Spleen (tissue), 11 donors: ENCODE measurements around the gene HCFC1R1. TPM values are rescaled to one million over a fixed set of nuclear protein-coding genes. Genes with fewer than 3 reads are reported as not detected.

Experiments
- DNase-seq: peaks from one replicate; pipeline ENCODE4 v3.0.0-alpha.2; 2020
- H3K27ac ChIP-seq, 8 donors: fragments of 200-600 bp; sonication (generic) in 7 of 8; 1 replicate in 4 of 8; 2 replicates in 4 of 8; pipeline versions ENCODE4 v1.5.0 to v1.8.0; 2016 to 2021; ENCODE audit warnings: inconsistent platforms in 4 of 8, mild to moderate bottlenecking in 4 of 8, moderate library complexity in 1 of 8
- H3K27me3 ChIP-seq, 7 donors: fragments of 200-600 bp; sonication (generic) in 6 of 7; replicated peaks in 1 of 7; 1 replicate in 4 of 7; 2 replicates in 3 of 7; pipeline versions ENCODE4 v1.5.0 to v1.8.0; 2016 to 2021; ENCODE audit warnings: inconsistent platforms in 3 of 7, mild to moderate bottlenecking in 1 of 7
- H3K36me3 ChIP-seq, 6 donors: fragments of 200-600 bp; sonication (generic) in 5 of 6; 1 replicate in 4 of 6; 2 replicates in 2 of 6; pipeline versions ENCODE4 v1.5.0 to v1.8.0; 2016 to 2021; ENCODE audit warnings: inconsistent platforms in 2 of 6
- H3K4me1 ChIP-seq, 6 donors: fragments of 200-600 bp; sonication (generic) in 5 of 6; 1 replicate in 3 of 6; 2 replicates in 3 of 6; pipeline versions ENCODE4 v1.5.0 to v1.8.0; 2016 to 2021; ENCODE audit warnings: inconsistent platforms in 3 of 6
- H3K4me3 ChIP-seq, 8 donors: fragments of 200-600 bp; sonication (generic) in 7 of 8; 1 replicate in 4 of 8; 2 replicates in 4 of 8; pipeline versions ENCODE4 v1.5.0 to v1.8.0; 2016 to 2021; ENCODE audit warnings: inconsistent platforms in 4 of 8, mild to moderate bottlenecking in 4 of 8, moderate library complexity in 2 of 8
- H3K9me3 ChIP-seq, 8 donors: fragments of 200-600 bp; sonication (generic) in 7 of 8; 1 replicate in 4 of 8; 2 replicates in 4 of 8; pipeline versions ENCODE4 v1.5.0 to v1.8.0; 2016 to 2021; ENCODE audit warnings: inconsistent platforms in 4 of 8
- POLR2A ChIP-seq, 3 donors: fragments of 450-650 bp; IDR thresholded peaks; one replicate each; pipeline ENCODE4 v1.5.1; 2017; ENCODE audit warnings: antibody characterized with exemption in 3 of 3, mild to moderate bottlenecking in 1 of 3
- POLR2AphosphoS5 ChIP-seq, 3 donors: sonication (generic); formaldehyde crosslinking; IDR thresholded peaks; one replicate each; pipeline ENCODE4 v1.5.1; 2017; ENCODE audit warnings: antibody characterized with exemption in 3 of 3
- WGBS, 5 donors: extraction: QIAGEN DNeasy Blood & Tissue Kit in 3 of 5; methylation state at CpG; one replicate each; pipeline versions ENCODE4 v1.1.5 to v1.1.7; 2013 to 2018; 5-methylcytosine and 5-hydroxymethylcytosine counted together
- intact Hi-C: fragments of 100-400 bp; cut with DNase I; formaldehyde crosslinking; loops from one replicate; pipeline ENCODE4 v1.15.0; 2023; ENCODE audit warnings: low total_unique reads
- polyA plus RNA-seq, 3 donors: library from polyadenylated mRNA; stranded (reverse); fragments of 200-250 nt; gene quantifications; one replicate each; pipeline ENCODE4 v1.2.1, GENCODE V29; 2013
- total RNA-seq, 7 donors: library from RNA; depleted of rRNA in 3 of 7; stranded (reverse); fragments of >200 nt in 3 of 7; fragmentation: NEBNext Ultra II Directional in 4 of 7; extraction: Animal tissue kit (Norgen Biotek cat#: 25700) in 4 of 7; gene quantifications; one replicate each; pipeline versions ENCODE4 v1.1.0 to v1.2.1, GENCODE V29; 2016 to 2021
- TF ChIP-seq, protein P1 (sequence below), 11 experiments: fragments of 200-600 bp in 7 of 11; fragments of 450-650 bp in 4 of 11; sonication (generic) in 4 of 11; IDR thresholded peaks in 8 of 11; conservative IDR thresholded peaks in 3 of 11; 1 replicate in 7 of 11; 2 replicates in 4 of 11; pipeline versions ENCODE4 v1.4.0 to v1.8.0; 2016 to 2021; ENCODE audit warnings: antibody characterized with exemption in 11 of 11, inconsistent platforms in 4 of 11, mild to moderate bottlenecking in 1 of 11
- donor health status: healthy with polysubstance abuse.
- donor health status: DM: no; HTN: no; CAD: no; lungs with moderate emphysema.
- donor health status: DM: no; HTN: no; CAD: no.
- donor health status: Bipolar disorder and iron deficiency.
- donor health status: healthy.
- donor health status: DM: no; HTN: no; CAD: no.
- donor health status: DM: yes; HTN: yes; CAD: no.

The HCFC1R1 gene
- total and polyA plus RNA-seq, 10 donors: 15.5 to 74.5 (median 27.2) TPM

DNA sequence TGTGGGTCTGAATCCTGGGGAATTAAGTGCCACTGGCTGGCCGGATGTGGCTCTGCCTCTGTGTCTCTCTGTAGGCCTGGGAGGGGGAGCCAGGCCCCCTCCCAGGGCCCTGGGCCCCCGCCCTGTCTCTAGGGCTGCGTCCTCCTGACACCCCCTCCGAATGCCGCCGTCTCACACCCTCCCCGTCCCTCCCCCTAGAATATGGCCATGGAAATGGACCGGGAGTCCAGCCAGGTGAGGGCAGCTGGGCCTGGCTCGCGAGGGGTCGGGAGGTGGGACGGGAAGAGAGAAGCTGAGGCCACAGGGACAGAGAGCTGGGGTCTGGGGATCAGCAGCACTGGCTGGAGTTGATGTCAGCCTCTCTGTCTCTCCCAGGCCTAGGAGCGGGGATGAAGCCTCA, 27.4 kb downstream of the HCFC1R1 start:
- H3K27ac ChIP-seq: no peak overlapping the region
- peaks cover 0 to 31% (median 0%) of the 10 kb centered on the region in 7 donors for H3K27me3 ChIP-seq
- no peaks in the 10 kb centered on the region for H3K4me1 ChIP-seq
- TF ChIP-seq, protein P1, sequence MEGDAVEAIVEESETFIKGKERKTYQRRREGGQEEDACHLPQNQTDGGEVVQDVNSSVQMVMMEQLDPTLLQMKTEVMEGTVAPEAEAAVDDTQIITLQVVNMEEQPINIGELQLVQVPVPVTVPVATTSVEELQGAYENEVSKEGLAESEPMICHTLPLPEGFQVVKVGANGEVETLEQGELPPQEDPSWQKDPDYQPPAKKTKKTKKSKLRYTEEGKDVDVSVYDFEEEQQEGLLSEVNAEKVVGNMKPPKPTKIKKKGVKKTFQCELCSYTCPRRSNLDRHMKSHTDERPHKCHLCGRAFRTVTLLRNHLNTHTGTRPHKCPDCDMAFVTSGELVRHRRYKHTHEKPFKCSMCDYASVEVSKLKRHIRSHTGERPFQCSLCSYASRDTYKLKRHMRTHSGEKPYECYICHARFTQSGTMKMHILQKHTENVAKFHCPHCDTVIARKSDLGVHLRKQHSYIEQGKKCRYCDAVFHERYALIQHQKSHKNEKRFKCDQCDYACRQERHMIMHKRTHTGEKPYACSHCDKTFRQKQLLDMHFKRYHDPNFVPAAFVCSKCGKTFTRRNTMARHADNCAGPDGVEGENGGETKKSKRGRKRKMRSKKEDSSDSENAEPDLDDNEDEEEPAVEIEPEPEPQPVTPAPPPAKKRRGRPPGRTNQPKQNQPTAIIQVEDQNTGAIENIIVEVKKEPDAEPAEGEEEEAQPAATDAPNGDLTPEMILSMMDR (IDR thresholded peaks at IDR 0.05 in 8 of 11, conservative IDR thresholded peaks at IDR 0.05 in 3 of 11): no peak
- TF ChIP-seq POLR2A (IDR thresholded peaks at IDR 0.05): no peak
- no peak for TF ChIP-seq POLR2AphosphoS5 (IDR thresholded peaks at IDR 0.05)
- no peak for DNase-seq
- H3K9me3 ChIP-seq: no peaks in the 10 kb centered on the region
- H3K36me3 ChIP-seq: no peaks in the 10 kb centered on the region
- 70 to 93% (median 84%) methylated on average over 8 to 13 of the region's 13 CpGs for WGBS, 5 donors
- no peak overlapping the region for H3K4me3 ChIP-seq
- intact Hi-C loops: no loop called here

DNA sequence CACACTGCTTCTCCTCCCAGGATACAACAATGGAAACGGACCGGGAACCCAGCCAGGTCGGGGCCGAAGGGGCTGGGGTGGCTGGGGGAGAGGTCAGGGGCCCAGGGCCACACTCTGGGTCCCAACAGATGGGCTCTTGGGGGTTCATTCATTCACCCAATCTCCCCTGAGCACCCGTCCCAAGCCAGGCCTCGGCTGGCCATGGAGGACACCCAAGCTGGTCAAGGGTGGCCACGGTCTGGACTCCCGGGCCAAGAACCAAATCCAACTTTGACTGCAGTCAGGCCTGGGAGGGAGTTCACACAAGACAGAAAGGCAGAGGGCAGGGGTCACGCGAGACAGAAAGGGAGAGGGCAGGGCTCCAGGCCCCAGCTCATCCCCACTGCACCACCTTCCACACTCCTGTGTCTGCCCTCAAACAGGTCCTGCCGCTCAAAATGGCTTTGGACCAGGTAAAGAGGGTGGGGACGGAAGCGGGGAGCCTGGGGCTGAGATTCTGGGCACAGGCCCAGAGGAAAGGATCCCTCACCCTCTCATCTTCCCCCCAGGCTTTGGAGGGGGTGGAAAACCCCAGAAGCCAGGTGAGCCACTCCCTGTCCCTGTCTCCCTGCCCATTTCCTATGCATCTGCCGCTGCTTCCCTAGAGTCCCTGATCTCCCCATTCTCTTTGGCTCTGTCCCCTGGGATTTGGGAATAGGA, 31.2 kb downstream of the HCFC1R1 start:
- Histone ChIP-seq H3K27ac (no peak overlapping the region), H3K36me3 (no peaks in the 10 kb centered on the region), H3K4me3 (no peak overlapping the region), H3K27me3 (peaks cover 0 to 35% (median 3%) of the 10 kb centered on the region in 7 donors), H3K4me1 (no peaks in the 10 kb centered on the region), H3K9me3 (no peaks in the 10 kb centered on the region)
- intact Hi-C loops: no loop called here
- no peak for TF ChIP-seq POLR2A (IDR thresholded peaks at IDR 0.05)
- TF ChIP-seq, protein P1 (IDR thresholded peaks at IDR 0.05 in 8 of 11, conservative IDR thresholded peaks at IDR 0.05 in 3 of 11): no peak
- TF ChIP-seq POLR2AphosphoS5 (IDR thresholded peaks at IDR 0.05): no peak
- no peak for DNase-seq
- 83 to 92% (median 88%) methylated on average over 14 of the region's 14 CpGs for WGBS, 5 donors

DNA sequence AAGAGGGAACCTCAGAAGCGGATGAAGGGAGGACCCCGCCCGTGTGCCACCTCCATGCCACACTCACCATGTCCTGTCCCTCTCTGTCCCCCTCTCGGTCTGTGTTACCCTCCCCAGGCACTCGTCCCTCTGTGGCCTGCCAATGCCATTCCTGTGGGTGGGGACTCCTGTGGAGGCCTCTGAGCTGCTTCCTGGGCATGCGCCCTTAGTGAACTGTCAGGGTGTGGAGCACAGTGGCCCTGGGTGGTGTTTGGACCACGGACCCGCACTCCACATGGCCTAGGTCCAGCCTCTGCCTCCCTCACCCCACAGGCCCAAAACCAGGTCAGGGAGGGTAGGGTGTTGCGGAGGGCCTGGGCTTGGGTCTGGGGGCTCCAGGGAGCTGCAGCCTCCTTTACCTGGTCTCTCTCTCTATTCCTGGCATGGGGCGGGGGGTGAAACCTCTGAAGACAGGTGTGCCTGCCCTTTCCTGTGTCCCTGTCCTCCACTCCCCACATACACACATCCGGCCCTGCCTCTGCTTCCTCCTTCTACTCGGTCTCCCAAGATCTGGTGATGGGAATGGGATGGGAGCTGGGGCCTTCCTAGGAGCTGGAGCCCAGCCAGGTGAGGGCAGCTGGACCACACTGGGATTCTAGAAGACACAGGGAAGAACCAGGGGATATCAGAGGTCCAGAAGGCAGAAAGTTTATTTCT, 32.0 kb downstream of the HCFC1R1 start:
- DNase-seq: no peak
- intact Hi-C loops: no loop called here
- WGBS, 5 donors: 81 to 88% (median 82%) methylated on average over 11 to 12 of the region's 12 CpGs
- Histone ChIP-seq H3K36me3 (no peaks in the 10 kb centered on the region), H3K4me3 (no peak overlapping the region), H3K4me1 (no peaks in the 10 kb centered on the region), H3K27ac (no peak overlapping the region), H3K27me3 (peaks cover 0 to 42% (median 3%) of the 10 kb centered on the region in 7 donors), H3K9me3 (no peaks in the 10 kb centered on the region)
- TF ChIP-seq POLR2AphosphoS5 (IDR thresholded peaks at IDR 0.05) (no peak), POLR2A (IDR thresholded peaks at IDR 0.05) (no peak)
- TF ChIP-seq, protein P1 (IDR thresholded peaks at IDR 0.05 in 8 of 11, conservative IDR thresholded peaks at IDR 0.05 in 3 of 11): no peak

DNA sequence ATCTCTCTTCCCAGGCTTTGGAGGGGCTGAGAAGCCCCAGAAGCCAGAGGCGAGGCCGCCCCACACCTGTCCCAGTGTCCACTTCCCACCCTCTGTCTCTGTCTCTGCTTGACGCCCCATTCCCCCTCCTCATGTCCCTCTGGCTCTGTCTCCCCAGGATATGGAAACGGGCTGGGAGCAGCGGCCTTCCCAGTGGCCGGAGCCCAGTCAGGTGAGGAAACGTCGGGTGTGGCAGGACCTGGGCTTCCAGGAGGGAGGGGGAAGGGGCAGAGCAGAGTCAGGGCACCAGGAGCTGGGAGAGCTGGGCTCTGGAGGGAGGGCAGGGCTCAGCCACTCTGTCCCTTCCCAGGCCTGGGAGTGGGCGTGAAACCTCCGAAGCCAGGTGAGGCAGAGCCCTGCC, 32.9 kb downstream of the HCFC1R1 start:
- intact Hi-C loops: no loop called here
- WGBS, 5 donors: 57 to 91% (median 74%) methylated on average over 8 to 10 of the region's 10 CpGs
- no peaks in the 10 kb centered on the region for H3K36me3 ChIP-seq
- no peak overlapping the region for H3K4me3 ChIP-seq
- peaks cover 0 to 44% (median 3%) of the 10 kb centered on the region in 7 donors for H3K27me3 ChIP-seq
- H3K4me1 ChIP-seq: peaks cover 0 to 6% (median under 1%) of the 10 kb centered on the region in 6 donors
- no peak for DNase-seq
- no peak overlapping the region for H3K27ac ChIP-seq
- H3K9me3 ChIP-seq: no peaks in the 10 kb centered on the region
- TF ChIP-seq POLR2A (IDR thresholded peaks at IDR 0.05) (no peak), POLR2AphosphoS5 (IDR thresholded peaks at IDR 0.05) (no peak)
- TF ChIP-seq, protein P1 (IDR thresholded peaks at IDR 0.05 in 8 of 11, conservative IDR thresholded peaks at IDR 0.05 in 3 of 11): no peak
